Measurements from ENCODE around the gene SELL. TPM values are rescaled to one million over a fixed set of nuclear protein-coding genes. Genes with fewer than 3 reads are reported as not detected.

SELL gene
- total RNA-seq, 3 donors from 2014 or later = 0.78 to 2.5 (median 0.92) TPM

Other genes starting within 250 kb of the SELL start
- gene SLC19A2, start 225.7 kb downstream of the SELL start, total RNA-seq = 10 to 100 TPM in 1 of 3 donors, 1 to 10 TPM in 2; 5.5 to 11.1 (median 7.3) TPM
- 1 to 10 TPM in 1 of 3 donors, under 1 TPM in 2; 0.44 to 2.5 (median 0.69) TPM for gene F5, start 125.1 kb downstream of the SELL start, total RNA-seq
- gene SELP, start 81.5 kb downstream of the SELL start, total RNA-seq = 1 to 10 TPM; 1.9 to 4.2 (median 2.4) TPM
- under 1 TPM; 0.35 to 0.67 (median 0.63) TPM for gene SELE, start 22.5 kb upstream of the SELL start, total RNA-seq
- 1 to 10 TPM; 4.4 to 8.2 (median 6.5) TPM for gene METTL18, start 83.3 kb upstream of the SELL start, total RNA-seq
- gene SCYL3, start 182.3 kb upstream of the SELL start, total RNA-seq = 10 to 100 TPM; 13.4 to 20.4 (median 14.9) TPM